Thyroid gland (tissue), 4 donors: Measurements from ENCODE around the gene DHRS12. TPM values are rescaled to one million over a fixed set of nuclear protein-coding genes. Genes with fewer than 3 reads are reported as not detected.
A peak's percentile ranks its signal among the peaks of the same experiment; 100 is the strongest.

Experiments
- DNase-seq, 2 donors: peaks; one replicate each; pipeline ENCODE4 v3.0.0-alpha.2; 2019
- H3K27ac ChIP-seq, 3 donors: fragments of 200-600 bp; sonication (generic); 1 replicate in 2 of 3; 2 replicates in 1 of 3; pipeline ENCODE4 v1.5.1; 2016 to 2019; ENCODE audit warnings: mild to moderate bottlenecking in 1 of 3, moderate library complexity in 1 of 3
- H3K27me3 ChIP-seq: fragments of 200-600 bp; sonication (generic); one replicate; pipeline ENCODE4 v1.5.1; 2019
- H3K36me3 ChIP-seq, 2 donors: fragments of 200-600 bp; sonication (generic); one replicate each; pipeline ENCODE4 v1.5.1; 2016 to 2019
- H3K4me1 ChIP-seq, 2 donors: fragments of 200-600 bp; sonication (generic); one replicate each; pipeline ENCODE4 v1.5.1; 2017 to 2019
- H3K4me3 ChIP-seq, 3 donors: fragments of 200-600 bp; sonication (generic); replicated peaks in 1 of 3; 1 replicate in 2 of 3; 2 replicates in 1 of 3; pipeline ENCODE4 v1.5.1; 2016; ENCODE audit warnings: mild to moderate bottlenecking in 1 of 3
- H3K9me3 ChIP-seq: fragments of 200-600 bp; sonication (generic); one replicate; pipeline ENCODE4 v1.5.1; 2017
- CTCF ChIP-seq, 6 experiments: fragments of 200-600 bp in 3 of 6; fragments of 450-650 bp in 3 of 6; sonication (generic) in 3 of 6; IDR thresholded peaks; one replicate each; pipeline ENCODE4 v1.5.1; 2016 to 2019; ENCODE audit warnings: antibody characterized with exemption in 6 of 6, mild to moderate bottlenecking in 2 of 6, inconsistent platforms in 1 of 6, moderate library complexity in 1 of 6
- POLR2A ChIP-seq, 2 donors: fragments of 450-650 bp; IDR thresholded peaks; one replicate each; pipeline ENCODE4 v1.6.1; 2017; ENCODE audit warnings: antibody characterized with exemption in 2 of 2, mild to moderate bottlenecking in 2 of 2, moderate library complexity in 1 of 2
- WGBS, 2 donors: methylation state at CpG; one replicate each; pipeline ENCODE4 v1.1.5; 2017; 5-methylcytosine and 5-hydroxymethylcytosine counted together
- intact Hi-C: fragments of 100-400 bp; cut with DNase I; formaldehyde crosslinking; loops from one replicate; pipeline ENCODE4 v1.15.1; 2023
- total RNA-seq, 4 donors: library from RNA; depleted of rRNA; stranded (reverse); fragments of >200 nt; gene quantifications; one replicate each; pipeline ENCODE4 v1.2.3, GENCODE V29; 2016

DHRS12 gene
- total RNA-seq, 4 donors from 2014 or later = 23.1 to 34.2 (median 27.4) TPM

- Histone ChIP-seq H3K27me3 (no peaks in the 10 kb centered on the region), H3K27ac (peak overlapping the region; percentile 56 to 71 (median 63)), H3K4me1 (peaks cover 40 to 52% of the 10 kb centered on the region in 2 donors), H3K36me3 (no peaks in the 10 kb centered on the region), H3K4me3 (no peak overlapping the region), H3K9me3 (no peaks in the 10 kb centered on the region)
- TF ChIP-seq POLR2A (IDR thresholded peaks at IDR 0.05) (no peak), CTCF (IDR thresholded peaks at IDR 0.05) (no peak)
- intact Hi-C loops = no loop called here
- no peak for DNase-seq
- 58 to 60% methylated on average over 4 of the region's 4 CpGs for WGBS, 2 donors
Observed at GRCh38 chr13:51794964-51795363, 9.0 kb downstream of the DHRS12 start.

- H3K27ac ChIP-seq = peak overlapping the region; percentile 19 to 71 (median 56)
- H3K9me3 ChIP-seq = no peaks in the 10 kb centered on the region
- H3K4me3 ChIP-seq = no peak overlapping the region
- DNase-seq = no peak
- H3K4me1 ChIP-seq = peaks cover 45 to 63% of the 10 kb centered on the region in 2 donors
- no peaks in the 10 kb centered on the region for H3K36me3 ChIP-seq
- 75 to 83% methylated on average over 6 of the region's 6 CpGs for WGBS, 2 donors
- TF ChIP-seq POLR2A (IDR thresholded peaks at IDR 0.05) (no peak), CTCF (IDR thresholded peaks at IDR 0.05) (no peak)
- intact Hi-C loops = no loop called here
- H3K27me3 ChIP-seq = no peaks in the 10 kb centered on the region
Observed at GRCh38 chr13:51793570-51794271, 10.2 kb downstream of the DHRS12 start.

GRCh38 chr13:51786425-51787265 is 17.3 kb downstream of the DHRS12 start:
- TF ChIP-seq POLR2A (IDR thresholded peaks at IDR 0.05) (no peak), CTCF (IDR thresholded peaks at IDR 0.05) (no peak)
- no peaks in the 10 kb centered on the region for H3K27me3 ChIP-seq
- no peaks in the 10 kb centered on the region for H3K9me3 ChIP-seq
- 70 to 72% methylated on average over 10 of the region's 10 CpGs for WGBS, 2 donors
- no peak overlapping the region for H3K4me3 ChIP-seq
- H3K4me1 ChIP-seq = peaks cover 24 to 35% of the 10 kb centered on the region in 2 donors
- intact Hi-C loops = no loop called here
- H3K36me3 ChIP-seq = no peaks in the 10 kb centered on the region
- peak overlapping the region in 2 of 3 donors; percentile 27 to 63 for H3K27ac ChIP-seq
- no peak for DNase-seq

GRCh38 chr13:51785712-51786424 is 18.1 kb downstream of the DHRS12 start:
- Histone ChIP-seq H3K9me3 (no peaks in the 10 kb centered on the region), H3K4me3 (no peak overlapping the region), H3K27me3 (no peaks in the 10 kb centered on the region), H3K27ac (peak overlapping the region in 2 of 3 donors; percentile 27 to 63), H3K4me1 (peaks cover 24 to 35% of the 10 kb centered on the region in 2 donors), H3K36me3 (no peaks in the 10 kb centered on the region)
- peak; percentile 42 to 53 for DNase-seq
- intact Hi-C loops = no loop called here
- 40 to 42% methylated on average over 12 of the region's 12 CpGs for WGBS, 2 donors
- TF ChIP-seq POLR2A (IDR thresholded peaks at IDR 0.05) = no peak
- no peak for TF ChIP-seq CTCF (IDR thresholded peaks at IDR 0.05)
